ENCODE results near the gene PARP16. TPM values are rescaled to one million over a fixed set of nuclear protein-coding genes. Genes with fewer than 3 reads are reported as not detected.

The PARP16 gene
- total RNA-seq, 1 experiment from 2014 or later = 9.7 TPM

GRCh38 chr15:65226221-65226620 is 60.5 kb downstream of the PARP16 start:
- no peaks in the 10 kb centered on the region for H3K27me3 ChIP-seq (ENCODE audit: insufficient read depth, low read length)
- no TSS peak for BruUV-seq (replicated peaks)
- DNase-seq (ENCODE audit: low read depth, low spot score) (no peak), ATAC-seq (no peak)
- no peaks in the 10 kb centered on the region for H4K20me1 ChIP-seq (ENCODE audit: insufficient read depth)
- H3K4me2 ChIP-seq (ENCODE audit: low read length) = no peak overlapping the region
- H3K9me3 ChIP-seq (ENCODE audit: control insufficient read depth in 1 of 2, insufficient read depth in 1 of 2, low read depth in 1 of 2, low read length in 2 of 2) = no peaks in the 10 kb centered on the region
- RAD21 ChIA-PET (ENCODE audit: low non-redundant PET in 1 of 2, low total read pairs in 2 of 2, uncharacterized antibody in 2 of 2, unreplicated experiment in 2 of 2) = no interaction called here
- H3K27ac ChIP-seq (ENCODE audit: low read depth, low read length) = no peak overlapping the region
- intact Hi-C loops (cut with micrococcal nuclease) = no loop called here
- no peak overlapping the region for H2AFZ ChIP-seq (ENCODE audit: low read depth, low read length, poor library complexity, severe bottlenecking)
- H3K9ac ChIP-seq (ENCODE audit: low read length) = no peak overlapping the region
- no peak for TF ChIP-seq CTCF (IDR thresholded peaks at IDR 0.05 in 2 of 3, conservative IDR thresholded peaks at IDR 0.05 in 1 of 3; ENCODE audit: borderline replicate concordance in 1 of 3, insufficient read depth in 1 of 3, low read depth in 2 of 3, low read length in 2 of 3)
- TF ChIP-seq REST (IDR thresholded peaks at IDR 0.05; ENCODE audit: low read depth) = no peak
- no peak for TF ChIP-seq CBX3 (IDR thresholded peaks at IDR 0.05; ENCODE audit: low read depth)
- no peak for TF ChIP-seq ATF3 (IDR thresholded peaks at IDR 0.05)
- no peak for TF ChIP-seq ZBTB33 (IDR thresholded peaks at IDR 0.05; ENCODE audit: extremely low read depth, insufficient replicate concordance, low read length)
- no peak for TF ChIP-seq YY1 (IDR thresholded peaks at IDR 0.05; ENCODE audit: extremely low read depth, insufficient replicate concordance, low read depth, low read length)
- no peak for TF ChIP-seq POLR2AphosphoS5 (IDR thresholded peaks at IDR 0.05; ENCODE audit: low read depth, low read length)
- TF ChIP-seq MAX (IDR thresholded peaks at IDR 0.05) = no peak
- TF ChIP-seq EZH2phosphoT487 (IDR thresholded peaks at IDR 0.05; ENCODE audit: borderline replicate concordance) = no peak
- no peak for TF ChIP-seq SIN3A (IDR thresholded peaks at IDR 0.05; ENCODE audit: low read depth)
- TF ChIP-seq JUND (IDR thresholded peaks at IDR 0.05) = no peak
- no peak for TF ChIP-seq RAD21 (IDR thresholded peaks at IDR 0.05; ENCODE audit: low read depth)
- no peak for TF ChIP-seq SRF (IDR thresholded peaks at IDR 0.05; ENCODE audit: low read depth)
- TF ChIP-seq ZFX (IDR thresholded peaks at IDR 0.05) = no peak
- no peak for TF ChIP-seq ZNF274 (IDR thresholded peaks at IDR 0.05; ENCODE audit: low read depth, low read length)
- TF ChIP-seq EGR1 (IDR thresholded peaks at IDR 0.05; ENCODE audit: low read depth) = no peak
- TF ChIP-seq EZH2 (IDR thresholded peaks at IDR 0.05) = no peak
- TF ChIP-seq FOSL1 (IDR thresholded peaks at IDR 0.05; ENCODE audit: low read depth) = no peak
- CTCF ChIA-PET = no interaction called here
- no peaks in the 10 kb centered on the region for H3K79me2 ChIP-seq (ENCODE audit: insufficient read depth, low read length)
- no peaks in the 10 kb centered on the region for H3K4me1 ChIP-seq (ENCODE audit: control insufficient read depth in 1 of 2, insufficient read depth in 2 of 2, low read length in 2 of 2)
- POLR2A ChIA-PET = no interaction called here
- H3K4me3 ChIP-seq (replicated peaks in 1 of 2; ENCODE audit: low read depth in 1 of 2, low read length in 2 of 2) = no peak overlapping the region
- no peaks in the 10 kb centered on the region for H3K36me3 ChIP-seq (ENCODE audit: control insufficient read depth in 1 of 2, insufficient read depth in 2 of 2, low read length in 2 of 2)
- H3K9me2 ChIP-seq (ENCODE audit: insufficient read depth) = no peaks in the 10 kb centered on the region

Data from HCT116 (cell line).